GM19463 (cell line): ENCODE results near the gene CDH8.

Experiments
- ATAC-seq: cut with Tn5 transposase; IDR thresholded peaks from one replicate; pipeline ENCODE4 v1.9.1; 2021; ENCODE audit warnings: mild to moderate bottlenecking, moderate library complexity; ENCODE audit not compliant: unreplicated experiment

Gene CDH8

DNA sequence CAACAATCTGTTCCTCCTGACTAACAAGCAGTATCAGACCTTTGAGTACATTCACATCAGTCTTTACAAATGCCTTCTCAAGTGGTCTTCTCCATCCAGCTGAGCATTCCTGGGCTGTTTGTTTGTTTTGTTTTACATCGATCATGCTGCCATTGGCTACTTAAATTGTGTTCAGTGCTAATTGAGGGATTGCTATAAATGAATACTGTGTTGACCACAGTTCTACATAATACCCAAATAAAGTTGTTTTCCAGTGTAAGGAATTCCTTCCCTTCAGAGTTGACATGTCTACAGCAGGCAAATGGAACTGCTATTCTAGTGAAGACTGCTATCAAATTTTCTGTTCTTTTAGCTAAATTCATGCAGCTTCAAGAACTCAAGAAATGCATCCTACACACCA lies 3.2 kb downstream of the CDH8 start:
- no peak for ATAC-seq

DNA sequence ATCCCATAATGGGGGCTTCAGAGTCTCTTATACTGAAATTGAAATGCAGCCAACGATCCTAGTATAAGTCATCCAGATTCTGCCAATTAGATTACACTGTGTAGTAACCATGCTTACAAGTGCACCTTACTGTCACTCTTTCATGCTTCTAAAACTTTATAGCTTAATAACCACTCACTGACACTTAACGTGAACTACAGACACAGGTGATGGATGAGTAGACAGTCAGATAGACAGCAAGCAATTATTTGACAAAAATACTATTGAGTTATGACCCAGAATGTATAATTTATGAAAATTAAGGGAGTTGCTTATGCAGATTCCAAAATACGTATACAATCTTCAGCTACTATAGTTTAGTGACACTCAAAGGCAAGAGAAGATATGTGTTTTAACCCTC lies 6.3 kb downstream of the CDH8 start:
- ATAC-seq: no peak

DNA sequence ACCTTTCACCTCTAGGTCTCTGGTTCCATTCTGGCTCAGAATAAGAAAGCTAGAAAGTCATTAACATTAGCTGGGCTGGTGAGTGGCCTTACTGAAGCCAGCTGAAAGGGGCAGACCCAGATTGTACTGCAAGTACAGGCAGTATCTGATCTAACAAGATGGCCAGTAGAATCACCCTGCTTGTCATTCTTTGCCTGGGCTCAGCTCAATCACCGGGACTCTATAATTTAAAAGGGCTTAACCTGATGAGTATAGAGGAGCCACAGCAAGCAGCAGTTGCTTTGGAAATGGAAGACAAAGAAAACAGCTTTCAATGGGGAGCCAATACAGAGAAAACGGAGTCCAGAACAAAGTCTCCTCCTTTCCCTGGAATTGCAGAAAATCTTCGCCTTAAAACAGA lies 13.6 kb downstream of the CDH8 start:
- ATAC-seq: no peak

DNA sequence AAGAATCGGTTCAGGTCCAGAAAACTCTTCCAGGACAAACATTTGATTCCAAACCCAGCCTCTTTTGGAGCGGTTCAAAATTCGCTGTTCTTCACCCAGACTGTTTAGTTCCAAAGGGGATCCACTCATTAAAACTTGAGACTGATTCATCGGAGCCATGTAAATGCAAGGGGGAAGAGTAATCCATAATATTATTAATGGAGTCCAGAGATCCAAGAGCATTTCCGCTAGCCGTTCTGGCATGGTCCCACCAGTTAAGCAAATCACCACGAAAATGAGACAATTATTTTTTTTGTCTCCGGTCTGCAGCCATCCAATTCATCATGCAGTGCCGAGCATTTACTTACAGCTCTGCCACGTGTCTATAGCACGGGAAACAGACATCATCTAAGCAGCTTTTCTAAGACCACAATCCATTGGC lies 15.1 kb downstream of the CDH8 start:
- no peak for ATAC-seq

DNA sequence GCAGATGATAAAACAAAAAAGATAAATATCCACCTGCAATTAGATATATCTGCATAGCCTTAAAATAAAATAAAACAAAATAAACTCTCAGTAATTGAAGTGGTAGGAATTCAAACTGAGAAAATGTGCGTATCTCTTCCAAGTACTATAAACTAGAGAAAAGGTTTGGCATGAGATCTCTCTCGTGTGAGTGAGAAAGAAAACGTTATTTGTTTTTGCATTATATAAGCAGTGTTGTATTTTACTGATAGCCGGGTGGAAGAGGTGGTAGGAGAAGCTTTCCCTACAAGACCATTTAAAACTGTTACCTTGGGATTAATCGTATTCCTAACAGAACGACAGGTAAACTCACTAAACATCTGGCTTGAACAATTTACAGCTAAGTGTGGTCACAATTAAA lies 15.6 kb downstream of the CDH8 start:
- no peak for ATAC-seq

DNA sequence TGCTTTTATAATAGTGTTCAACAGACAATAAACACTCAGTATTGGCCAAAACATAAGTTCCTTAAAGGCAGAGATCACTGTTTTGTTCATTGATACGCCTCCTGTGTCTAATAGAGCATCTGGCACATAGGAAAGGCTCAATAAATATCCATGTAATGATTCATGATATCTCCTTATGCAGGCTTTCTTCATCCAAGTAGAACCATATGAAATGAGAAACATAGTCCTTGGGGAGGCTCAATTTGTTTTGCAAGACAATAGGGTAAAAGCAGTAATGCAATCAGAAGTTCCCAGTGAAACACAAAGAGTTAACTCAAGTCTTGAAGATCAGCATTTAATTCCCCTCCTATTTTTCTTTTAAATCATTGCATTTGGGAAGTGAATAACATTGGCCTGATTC lies 16.4 kb downstream of the CDH8 start:
- ATAC-seq: no peak

DNA sequence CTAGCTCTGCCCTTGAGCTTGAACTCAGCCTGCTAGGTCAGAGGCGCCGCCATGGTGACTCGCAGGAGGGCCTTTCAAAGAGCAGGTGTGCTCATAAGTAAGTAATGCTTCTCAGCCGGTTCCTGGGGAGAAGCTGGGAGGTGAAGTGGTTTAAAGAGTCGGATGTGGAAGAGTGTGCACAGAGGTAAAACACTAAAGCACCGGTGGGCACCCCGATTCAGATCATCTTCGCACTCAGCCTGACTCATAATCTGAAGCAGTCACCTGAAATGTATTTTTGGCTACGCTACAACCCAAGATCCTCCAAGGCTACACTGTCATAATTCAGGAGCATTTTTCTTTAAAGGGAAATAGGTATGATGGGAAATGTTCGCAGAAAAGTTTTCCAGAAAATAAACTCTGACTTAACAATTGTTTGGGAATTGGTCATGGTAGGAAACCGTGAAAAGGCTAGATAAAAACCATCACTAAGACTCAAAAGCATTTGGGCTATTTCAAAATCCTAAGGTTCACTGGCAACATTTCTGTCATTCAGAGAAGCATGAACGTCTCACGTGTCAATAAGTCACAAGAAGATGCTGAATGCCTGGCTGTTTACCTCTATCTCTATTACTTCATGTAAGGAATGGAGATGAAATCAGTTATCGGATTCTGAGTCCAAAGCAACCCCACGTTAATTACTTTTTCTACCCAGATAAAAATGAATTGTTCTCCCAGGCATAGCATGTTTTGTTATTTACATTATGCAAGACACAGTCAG lies 17.8 kb downstream of the CDH8 start:
- no peak for ATAC-seq

DNA sequence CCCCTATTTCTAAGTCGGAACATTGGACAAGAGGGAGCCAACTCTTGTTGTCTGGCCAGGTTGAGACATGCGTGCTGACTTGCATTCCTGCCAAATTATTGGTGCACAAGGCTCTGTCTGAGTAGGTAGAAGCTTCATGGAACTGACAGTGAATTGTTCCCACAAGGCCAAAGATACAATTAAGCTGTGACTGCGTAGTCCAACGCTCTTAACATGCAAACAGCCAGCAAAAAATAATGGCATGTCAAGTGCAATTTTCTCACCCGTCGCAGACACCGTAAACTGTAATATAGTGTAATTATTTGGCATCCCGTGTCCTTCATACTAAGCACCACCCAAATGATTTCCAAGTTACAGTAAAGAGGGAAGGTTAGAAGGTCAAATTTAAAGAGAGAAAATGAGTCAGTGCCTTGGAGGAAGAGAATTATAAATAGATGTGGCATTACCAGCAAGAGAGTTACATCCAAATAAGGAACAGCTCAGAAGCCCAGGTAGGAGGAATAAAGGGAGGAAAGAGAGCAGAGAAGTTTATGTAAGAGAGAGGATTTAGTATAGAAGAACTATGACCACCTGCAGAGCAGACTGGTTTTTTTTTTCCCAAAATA lies 21.8 kb downstream of the CDH8 start:
- ATAC-seq: no peak

DNA sequence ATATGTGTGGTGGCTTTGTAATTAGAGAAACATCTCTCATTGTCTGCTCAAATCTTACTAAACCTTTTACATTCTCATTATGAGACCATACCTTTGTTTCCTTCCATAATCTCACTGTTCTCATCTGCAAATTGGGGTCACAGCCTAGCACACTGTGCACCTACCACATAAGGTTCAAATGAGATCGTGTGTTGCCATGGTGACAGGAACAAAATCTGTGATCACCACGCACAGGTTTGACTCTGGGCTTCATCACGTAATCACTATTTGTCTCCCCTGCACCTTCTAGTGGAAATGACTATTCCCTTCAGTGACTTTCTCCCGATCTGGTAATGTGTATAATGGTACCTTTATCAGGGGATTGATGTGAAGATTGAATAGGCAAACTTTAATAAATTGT lies 26.1 kb downstream of the CDH8 start:
- ATAC-seq: no peak

DNA sequence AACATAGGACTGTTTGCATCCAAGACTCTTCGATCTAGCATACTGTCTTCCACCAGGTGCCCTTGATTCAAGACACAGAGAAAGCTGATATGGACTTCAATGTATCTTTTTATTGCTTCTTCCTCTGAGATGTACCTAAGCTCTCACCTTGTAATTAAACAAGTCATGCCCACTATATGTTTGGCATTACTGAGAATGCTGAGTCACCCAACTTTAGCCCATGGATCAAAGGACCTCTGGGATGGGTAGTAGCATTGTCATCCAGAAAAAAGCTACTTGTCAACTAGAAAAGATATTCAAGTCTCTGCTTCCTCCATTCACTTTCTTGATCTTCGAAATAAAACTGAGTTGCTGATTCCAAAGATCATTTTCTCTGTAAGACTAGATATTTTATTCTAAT lies 37.8 kb downstream of the CDH8 start:
- no peak for ATAC-seq

DNA sequence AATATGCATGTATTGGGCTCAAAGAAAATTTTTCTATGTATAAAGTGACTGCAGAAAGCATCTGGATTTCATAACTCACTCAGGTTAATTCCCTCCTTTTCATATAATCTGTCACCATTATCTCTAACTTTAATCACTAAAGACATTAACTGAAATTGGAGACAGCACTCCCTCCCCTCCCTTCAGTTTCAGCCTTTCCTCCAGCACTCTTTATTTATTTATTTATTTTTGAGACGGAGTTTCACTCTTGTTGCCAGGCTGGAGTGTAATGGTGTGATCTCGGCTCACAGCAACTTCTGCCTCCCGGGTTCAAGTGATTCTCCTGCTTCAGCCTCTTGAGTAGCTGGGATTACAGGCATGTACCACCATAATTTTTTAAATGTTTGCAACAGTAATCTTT lies 43.1 kb downstream of the CDH8 start:
- ATAC-seq: no peak

DNA sequence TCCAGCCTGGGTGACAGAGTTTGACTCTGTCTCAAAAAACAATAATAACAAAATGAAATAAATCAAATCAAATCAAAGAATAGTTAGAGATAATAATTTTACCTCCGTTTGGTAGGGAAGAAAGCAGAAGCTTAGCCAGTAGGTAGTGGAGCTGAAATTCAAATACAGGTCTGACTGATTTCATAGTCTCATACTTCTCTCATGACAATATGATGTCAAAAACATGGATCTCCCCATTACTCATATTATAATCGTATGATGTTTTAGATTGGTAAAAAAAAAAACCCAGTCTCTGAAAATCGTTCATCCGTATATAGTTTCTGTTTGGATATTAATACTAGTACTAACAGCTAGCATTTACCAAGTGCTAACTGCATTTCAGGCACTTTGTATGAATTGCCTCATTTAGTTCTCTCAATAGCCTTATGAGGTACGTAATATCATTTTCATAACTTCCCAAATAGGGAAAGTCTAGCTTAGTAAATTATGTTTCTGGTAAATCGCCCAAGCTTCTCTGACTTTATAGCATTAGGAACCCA lies 48.7 kb downstream of the CDH8 start:
- ATAC-seq: no peak

DNA sequence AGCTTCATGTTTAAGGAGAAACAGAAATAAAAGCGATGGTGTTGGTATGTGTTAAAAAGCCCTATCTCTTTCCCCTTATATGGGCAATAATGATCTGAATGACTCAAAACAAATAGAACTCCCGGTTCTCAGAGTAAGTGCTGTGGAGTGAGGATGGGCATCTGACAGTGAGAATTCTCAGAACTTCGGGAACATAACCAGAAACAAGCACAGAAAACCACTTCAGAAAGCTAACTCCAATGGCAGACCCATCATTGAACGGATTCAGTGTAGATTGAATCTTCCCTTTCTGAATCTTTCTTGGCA lies 67.2 kb downstream of the CDH8 start:
- ATAC-seq: no peak

DNA sequence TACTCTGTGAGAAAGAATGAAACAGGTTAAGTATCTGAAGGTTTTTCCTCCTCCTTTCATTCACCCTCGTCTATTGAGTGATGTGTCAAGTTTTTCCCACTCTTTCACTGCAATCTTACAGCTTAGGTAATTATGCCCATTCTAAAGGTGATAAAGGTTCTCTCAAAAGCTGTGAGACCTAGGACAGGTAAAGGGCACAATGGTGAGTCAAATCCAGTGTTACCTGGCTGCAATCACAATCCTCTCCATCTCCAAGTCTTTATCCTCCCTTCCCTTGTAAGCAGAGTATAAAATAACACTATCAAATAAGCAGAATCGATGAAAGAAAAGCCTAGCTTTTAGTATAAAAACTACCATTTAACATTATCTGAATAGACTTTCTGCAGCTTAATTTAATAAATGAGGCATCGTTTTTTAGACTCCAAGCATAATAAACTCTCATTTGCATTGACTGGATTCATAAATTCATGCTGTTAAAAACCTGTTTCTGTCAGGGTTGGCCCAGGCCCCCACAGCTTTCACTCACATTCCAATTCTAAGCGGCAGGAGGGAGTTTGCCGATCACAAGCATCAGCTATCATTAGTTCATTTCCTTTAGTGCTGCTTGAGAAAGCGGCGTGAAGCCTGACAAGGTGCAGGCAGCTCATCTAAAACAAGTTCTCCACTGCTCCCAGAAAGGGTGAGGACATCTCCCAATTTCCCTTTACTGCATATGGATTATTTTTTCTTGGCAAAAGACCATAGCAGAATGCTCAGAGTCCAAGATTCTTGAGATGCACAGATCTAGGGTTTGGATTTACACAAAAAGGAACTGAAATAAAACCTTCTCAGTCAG lies 67.8 kb downstream of the CDH8 start:
- no peak for ATAC-seq

DNA sequence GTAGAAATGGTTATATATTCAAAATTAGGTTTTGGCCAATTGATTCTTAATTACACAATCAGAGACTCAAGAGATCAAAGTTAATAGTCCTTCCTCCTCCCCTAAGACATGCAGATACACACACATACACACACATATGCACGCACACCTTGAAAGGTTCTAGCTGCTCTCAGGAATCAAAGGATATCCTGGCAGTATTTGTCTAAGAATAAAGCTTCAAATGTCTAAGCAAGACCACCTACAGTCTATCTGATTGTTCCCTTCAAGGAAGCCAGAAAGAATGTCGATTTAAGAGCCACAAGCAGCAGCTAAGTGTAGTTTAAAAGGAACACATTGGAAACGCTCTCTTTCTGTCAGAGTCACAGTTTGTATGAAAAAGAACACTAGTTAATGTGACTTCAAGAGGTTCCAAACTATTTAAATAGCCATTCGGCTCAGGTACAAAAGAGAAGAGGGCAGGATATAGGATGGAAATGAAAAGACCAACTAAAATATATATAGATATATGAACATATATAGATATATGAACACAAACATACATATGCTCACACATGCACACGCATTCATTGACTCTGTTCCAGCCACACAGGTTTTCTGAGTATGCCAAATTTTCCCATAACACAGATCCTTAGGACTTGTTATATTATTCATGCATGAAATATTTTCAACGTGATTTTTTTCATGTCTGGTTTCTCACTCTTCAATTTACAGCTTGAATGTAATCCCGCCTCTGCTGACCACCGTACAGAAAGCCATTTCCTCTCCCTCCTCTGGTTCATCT lies 79.0 kb downstream of the CDH8 start:
- ATAC-seq: no peak

DNA sequence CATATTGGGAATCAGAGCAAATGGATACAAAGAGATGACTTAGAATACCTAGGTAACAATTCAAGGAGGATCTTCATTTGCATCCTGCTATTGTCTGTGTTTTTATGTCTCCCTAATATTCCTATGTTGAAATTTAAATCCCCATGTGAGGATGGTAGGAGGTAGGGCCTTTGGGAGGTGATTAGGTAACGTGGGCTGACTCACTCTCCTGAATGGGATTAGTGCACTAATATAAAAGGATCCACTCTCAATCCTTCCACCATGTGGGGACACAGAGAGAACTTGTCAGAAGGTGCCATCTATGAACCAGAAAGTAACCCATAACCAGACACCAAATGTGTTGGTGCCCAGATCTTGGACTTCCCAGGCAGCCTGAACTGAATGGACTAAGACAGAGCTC lies 83.4 kb downstream of the CDH8 start:
- no peak for ATAC-seq

DNA sequence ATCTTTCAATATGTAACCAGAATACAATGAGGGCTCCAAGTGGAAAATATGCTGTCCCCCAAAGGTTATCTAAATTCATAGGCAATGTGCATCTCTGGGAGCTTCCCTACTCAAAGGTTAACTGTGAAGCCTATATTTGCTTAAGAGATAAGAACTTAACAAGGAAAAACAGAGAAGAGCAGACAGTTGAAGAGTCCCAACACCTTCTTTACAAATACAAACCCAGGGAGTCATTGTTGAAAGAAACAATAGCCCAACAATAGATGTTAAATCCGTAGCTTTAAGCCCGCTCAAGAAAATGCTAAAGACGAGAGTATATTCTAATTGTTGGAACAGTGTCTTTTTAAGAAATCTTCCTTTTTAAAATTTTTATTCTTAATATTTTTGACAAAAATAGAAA lies 87.8 kb downstream of the CDH8 start:
- ATAC-seq: no peak

DNA sequence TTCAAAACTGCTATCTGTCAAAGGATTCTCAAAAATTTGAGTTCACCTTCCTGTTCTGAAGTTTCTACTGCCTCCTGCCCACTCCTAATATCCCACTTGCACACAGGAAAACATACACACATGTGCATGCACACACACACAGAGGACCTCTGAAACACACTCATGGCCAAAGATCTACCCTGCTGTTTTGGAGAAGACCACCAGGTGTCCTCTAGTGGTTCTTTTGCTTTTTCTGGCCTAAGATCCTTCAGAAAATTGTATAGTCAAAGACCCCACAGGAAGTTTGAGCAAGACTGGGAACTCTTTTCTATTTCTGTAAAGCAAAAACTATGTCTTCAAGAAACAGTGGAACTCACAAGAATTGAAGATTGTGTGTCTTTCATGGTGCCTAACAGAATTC lies 90.2 kb downstream of the CDH8 start:
- no peak for ATAC-seq

DNA sequence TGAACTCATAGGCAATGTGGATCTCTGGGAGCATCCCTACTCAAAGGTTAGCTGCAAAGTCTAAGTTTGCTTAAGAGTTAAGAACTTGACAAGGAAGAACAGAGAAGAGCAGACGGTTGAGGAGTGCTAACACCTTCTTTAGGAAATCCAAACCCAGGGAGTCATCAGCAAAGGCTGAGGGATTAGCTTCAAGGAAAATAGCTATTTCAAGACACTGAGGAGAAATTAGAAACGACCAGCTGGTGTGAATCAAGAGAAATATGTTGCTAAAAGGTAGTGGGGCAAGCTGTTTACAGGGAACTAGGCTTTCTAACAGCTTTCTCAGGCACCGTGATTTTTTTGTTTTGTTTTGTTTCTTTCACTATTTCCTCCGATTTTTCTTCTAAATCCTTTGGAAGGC lies 90.7 kb downstream of the CDH8 start:
- no peak for ATAC-seq

DNA sequence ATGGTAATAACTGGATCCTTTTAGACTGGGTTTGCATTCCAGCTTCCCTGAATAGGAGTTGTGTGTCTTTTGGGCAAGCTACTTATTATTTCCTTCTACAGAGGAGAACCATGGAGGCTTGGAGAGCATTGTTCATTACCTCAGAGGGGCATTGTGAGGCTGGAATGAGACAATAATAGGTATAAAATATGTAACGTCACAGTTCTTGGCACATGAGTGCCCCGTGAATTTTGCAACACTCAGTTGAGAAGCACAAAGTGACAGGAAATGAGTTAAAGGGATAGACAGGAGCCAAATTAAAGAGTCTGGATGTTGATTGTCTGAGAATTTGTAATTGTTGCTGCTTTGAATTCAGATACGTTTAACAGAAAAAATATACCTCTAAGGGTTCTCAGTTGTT lies 92.2 kb downstream of the CDH8 start:
- no peak for ATAC-seq

DNA sequence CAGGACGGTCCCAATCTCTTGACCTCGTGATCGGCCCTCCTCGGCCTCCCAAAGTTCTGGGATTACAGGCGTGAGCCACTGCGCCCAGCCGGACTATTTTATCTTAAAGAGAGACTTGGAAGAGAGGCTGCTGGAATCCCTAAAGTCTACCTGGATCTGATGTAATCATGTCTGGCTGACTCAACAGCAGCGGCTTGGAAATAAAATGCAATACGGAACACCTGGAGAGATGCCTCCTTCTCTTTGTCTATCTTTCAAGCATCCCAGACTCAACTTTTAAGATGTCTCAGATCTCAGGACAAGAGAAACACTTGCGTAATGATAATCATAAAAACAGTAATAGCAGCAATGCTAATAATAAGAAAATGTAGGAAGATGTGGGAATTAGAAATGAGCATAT lies 95.6 kb downstream of the CDH8 start:
- ATAC-seq: no peak
